H1 (cell line): Measurements from ENCODE around the gene NDUFS3. TPM values are rescaled to one million over a fixed set of nuclear protein-coding genes. Genes with fewer than 3 reads are reported as not detected.

Experiments used
- BACH1 ChIP-seq: IDR thresholded peaks from 2 replicates; pipeline ENCODE4 v1.6.1; 2012; ENCODE audit warnings: low read length, improper control_type of control experiment
- BCL11A ChIP-seq, 2 experiments: IDR thresholded peaks; one replicate each; pipeline ENCODE4 v1.6.1; 2011; ENCODE audit warnings: low read depth in 2 of 2, low read length in 2 of 2, mild to moderate bottlenecking in 2 of 2
- BRCA1 ChIP-seq: IDR thresholded peaks from 2 replicates; pipeline ENCODE4 v1.6.1; 2012; ENCODE audit warnings: low read depth, low read length, improper control_type of control experiment
- CHD1 ChIP-seq: IDR thresholded peaks from 2 replicates; pipeline ENCODE4 v1.6.1; 2012; ENCODE audit warnings: low read depth, low read length, improper control_type of control experiment
- EZH2 ChIP-seq: fragments of 200-600 bp; sonication (generic); IDR thresholded peaks from 2 replicates; pipeline ENCODE4 v1.7.1; 2012; ENCODE audit warnings: low read depth, mild to moderate bottlenecking, moderate library complexity, low read length, inconsistent platforms; ENCODE audit not compliant: severe bottlenecking
- KDM5A ChIP-seq: fragments of 200-600 bp; IDR thresholded peaks from 2 replicates; pipeline ENCODE4 v1.7.1; 2012; ENCODE audit warnings: mild to moderate bottlenecking, low read length, inconsistent platforms, mixed read lengths
- RFX5 ChIP-seq: IDR thresholded peaks from 2 replicates; pipeline ENCODE4 v1.6.1; 2011; ENCODE audit warnings: low read depth, low read length, improper control_type of control experiment, borderline replicate concordance
- SRF ChIP-seq: IDR thresholded peaks from 2 replicates; pipeline ENCODE4 v1.6.1; 2011; ENCODE audit warnings: mild to moderate bottlenecking, low read depth, low read length, moderate library complexity
- polyA plus RNA-seq, 7 experiments: library from polyadenylated mRNA; depleted of rRNA in 3 of 7; stranded (reverse) in 5 of 7; unstranded in 2 of 7; fragments of >200 nt in 5 of 7; fragments of 200-250 nt in 2 of 7; gene quantifications; 1 replicate in 5 of 7; 2 replicates in 1 of 7; 4 replicates in 1 of 7; pipeline versions ENCODE4 v1.2.1 to v1.2.3, GENCODE V29; 2011 to 2013; ENCODE audit warnings: missing spikeins in 2 of 7, mixed read lengths in 2 of 7
- total RNA-seq: library from RNA; stranded (reverse); fragmentation: NEBNext Ultra II Directional; extraction: Animal tissue kit (Norgen Biotek cat#: 25700); gene quantifications from 2 replicates; pipeline ENCODE4 v1.2.1, GENCODE V29; 2021
- TF ChIP-seq, protein P1 (sequence below): fragments of 300-600 bp; sonication (generic); IDR thresholded peaks from 2 replicates; pipeline ENCODE4 v1.7.1; 2012; ENCODE audit warnings: low read length, moderate library complexity, mild to moderate bottlenecking, inconsistent platforms; ENCODE audit not compliant: insufficient replicate concordance

NDUFS3 gene
- total and polyA plus RNA-seq, 2 of the 8 experiments (the other 6 are each of a cell fraction or from before 2014, with no cell fraction given), result 135 to 241 TPM

DNA sequence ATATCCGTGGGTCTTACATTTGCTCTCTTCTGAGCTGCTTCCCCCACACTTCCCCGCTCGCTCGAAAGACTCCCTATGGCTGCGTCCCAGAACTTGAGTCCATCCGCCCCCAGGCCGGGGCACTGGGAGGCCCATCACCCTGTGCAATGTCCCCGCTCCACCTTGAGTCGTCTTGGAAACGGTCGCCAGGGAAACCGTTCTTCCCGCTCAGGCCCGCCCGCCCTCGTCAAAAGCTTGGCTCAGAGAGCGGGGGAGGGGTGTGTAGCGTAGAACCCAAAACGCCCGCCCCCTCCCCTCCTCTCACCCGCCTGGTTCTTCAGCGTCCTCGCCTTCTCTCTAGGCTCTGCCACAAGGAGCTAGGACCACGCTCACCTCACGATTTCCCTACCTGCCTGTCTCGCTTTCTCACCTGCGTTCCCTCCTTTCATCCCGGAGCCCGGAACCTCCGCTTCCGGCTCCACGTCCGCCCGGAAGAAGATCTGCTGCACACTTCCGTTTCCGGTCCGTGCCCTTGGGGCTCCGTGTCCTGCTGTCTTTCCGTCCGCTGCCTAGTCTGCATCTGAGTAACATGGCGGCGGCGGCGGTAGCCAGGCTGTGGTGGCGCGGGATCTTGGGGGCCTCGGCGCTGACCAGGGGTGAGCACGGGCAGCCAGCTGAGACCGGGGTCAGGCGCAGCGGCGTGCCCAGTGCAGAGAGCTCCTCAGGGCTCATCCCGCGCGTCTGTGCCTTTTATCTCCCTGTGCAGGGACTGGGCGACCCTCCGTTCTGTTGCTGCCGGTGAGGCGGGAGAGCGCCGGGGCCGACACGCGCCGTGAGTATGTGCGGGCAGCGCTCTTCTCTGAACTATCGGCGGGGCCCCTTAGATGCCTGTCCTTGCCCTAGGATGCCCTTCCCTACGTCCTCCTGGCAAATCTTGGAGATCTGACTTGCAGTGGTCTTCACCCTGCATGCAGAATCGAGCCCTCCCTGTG is at the start of gene NDUFS3, which contains the start of gene KBTBD4 (continued):
- peak; percentile 99 for TF ChIP-seq KDM5A
- TF ChIP-seq SRF, result peak; percentile 68
- 0 out of 2 replicates have a peak, but pooled peaks have one; percentile 30 for TF ChIP-seq BRCA1
- 0 out of 2 replicates have a peak, but pooled peaks have one; percentile 44 for TF ChIP-seq CHD1
- TF ChIP-seq BACH1, result no peak
- TF ChIP-seq RFX5, result no peak
- TF ChIP-seq, protein P1, sequence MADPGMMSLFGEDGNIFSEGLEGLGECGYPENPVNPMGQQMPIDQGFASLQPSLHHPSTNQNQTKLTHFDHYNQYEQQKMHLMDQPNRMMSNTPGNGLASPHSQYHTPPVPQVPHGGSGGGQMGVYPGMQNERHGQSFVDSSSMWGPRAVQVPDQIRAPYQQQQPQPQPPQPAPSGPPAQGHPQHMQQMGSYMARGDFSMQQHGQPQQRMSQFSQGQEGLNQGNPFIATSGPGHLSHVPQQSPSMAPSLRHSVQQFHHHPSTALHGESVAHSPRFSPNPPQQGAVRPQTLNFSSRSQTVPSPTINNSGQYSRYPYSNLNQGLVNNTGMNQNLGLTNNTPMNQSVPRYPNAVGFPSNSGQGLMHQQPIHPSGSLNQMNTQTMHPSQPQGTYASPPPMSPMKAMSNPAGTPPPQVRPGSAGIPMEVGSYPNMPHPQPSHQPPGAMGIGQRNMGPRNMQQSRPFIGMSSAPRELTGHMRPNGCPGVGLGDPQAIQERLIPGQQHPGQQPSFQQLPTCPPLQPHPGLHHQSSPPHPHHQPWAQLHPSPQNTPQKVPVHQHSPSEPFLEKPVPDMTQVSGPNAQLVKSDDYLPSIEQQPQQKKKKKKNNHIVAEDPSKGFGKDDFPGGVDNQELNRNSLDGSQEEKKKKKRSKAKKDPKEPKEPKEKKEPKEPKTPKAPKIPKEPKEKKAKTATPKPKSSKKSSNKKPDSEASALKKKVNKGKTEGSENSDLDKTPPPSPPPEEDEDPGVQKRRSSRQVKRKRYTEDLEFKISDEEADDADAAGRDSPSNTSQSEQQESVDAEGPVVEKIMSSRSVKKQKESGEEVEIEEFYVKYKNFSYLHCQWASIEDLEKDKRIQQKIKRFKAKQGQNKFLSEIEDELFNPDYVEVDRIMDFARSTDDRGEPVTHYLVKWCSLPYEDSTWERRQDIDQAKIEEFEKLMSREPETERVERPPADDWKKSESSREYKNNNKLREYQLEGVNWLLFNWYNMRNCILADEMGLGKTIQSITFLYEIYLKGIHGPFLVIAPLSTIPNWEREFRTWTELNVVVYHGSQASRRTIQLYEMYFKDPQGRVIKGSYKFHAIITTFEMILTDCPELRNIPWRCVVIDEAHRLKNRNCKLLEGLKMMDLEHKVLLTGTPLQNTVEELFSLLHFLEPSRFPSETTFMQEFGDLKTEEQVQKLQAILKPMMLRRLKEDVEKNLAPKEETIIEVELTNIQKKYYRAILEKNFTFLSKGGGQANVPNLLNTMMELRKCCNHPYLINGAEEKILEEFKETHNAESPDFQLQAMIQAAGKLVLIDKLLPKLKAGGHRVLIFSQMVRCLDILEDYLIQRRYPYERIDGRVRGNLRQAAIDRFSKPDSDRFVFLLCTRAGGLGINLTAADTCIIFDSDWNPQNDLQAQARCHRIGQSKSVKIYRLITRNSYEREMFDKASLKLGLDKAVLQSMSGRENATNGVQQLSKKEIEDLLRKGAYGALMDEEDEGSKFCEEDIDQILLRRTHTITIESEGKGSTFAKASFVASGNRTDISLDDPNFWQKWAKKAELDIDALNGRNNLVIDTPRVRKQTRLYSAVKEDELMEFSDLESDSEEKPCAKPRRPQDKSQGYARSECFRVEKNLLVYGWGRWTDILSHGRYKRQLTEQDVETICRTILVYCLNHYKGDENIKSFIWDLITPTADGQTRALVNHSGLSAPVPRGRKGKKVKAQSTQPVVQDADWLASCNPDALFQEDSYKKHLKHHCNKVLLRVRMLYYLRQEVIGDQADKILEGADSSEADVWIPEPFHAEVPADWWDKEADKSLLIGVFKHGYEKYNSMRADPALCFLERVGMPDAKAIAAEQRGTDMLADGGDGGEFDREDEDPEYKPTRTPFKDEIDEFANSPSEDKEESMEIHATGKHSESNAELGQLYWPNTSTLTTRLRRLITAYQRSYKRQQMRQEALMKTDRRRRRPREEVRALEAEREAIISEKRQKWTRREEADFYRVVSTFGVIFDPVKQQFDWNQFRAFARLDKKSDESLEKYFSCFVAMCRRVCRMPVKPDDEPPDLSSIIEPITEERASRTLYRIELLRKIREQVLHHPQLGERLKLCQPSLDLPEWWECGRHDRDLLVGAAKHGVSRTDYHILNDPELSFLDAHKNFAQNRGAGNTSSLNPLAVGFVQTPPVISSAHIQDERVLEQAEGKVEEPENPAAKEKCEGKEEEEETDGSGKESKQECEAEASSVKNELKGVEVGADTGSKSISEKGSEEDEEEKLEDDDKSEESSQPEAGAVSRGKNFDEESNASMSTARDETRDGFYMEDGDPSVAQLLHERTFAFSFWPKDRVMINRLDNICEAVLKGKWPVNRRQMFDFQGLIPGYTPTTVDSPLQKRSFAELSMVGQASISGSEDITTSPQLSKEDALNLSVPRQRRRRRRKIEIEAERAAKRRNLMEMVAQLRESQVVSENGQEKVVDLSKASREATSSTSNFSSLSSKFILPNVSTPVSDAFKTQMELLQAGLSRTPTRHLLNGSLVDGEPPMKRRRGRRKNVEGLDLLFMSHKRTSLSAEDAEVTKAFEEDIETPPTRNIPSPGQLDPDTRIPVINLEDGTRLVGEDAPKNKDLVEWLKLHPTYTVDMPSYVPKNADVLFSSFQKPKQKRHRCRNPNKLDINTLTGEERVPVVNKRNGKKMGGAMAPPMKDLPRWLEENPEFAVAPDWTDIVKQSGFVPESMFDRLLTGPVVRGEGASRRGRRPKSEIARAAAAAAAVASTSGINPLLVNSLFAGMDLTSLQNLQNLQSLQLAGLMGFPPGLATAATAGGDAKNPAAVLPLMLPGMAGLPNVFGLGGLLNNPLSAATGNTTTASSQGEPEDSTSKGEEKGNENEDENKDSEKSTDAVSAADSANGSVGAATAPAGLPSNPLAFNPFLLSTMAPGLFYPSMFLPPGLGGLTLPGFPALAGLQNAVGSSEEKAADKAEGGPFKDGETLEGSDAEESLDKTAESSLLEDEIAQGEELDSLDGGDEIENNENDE, result no peak
- no peak for TF ChIP-seq BCL11A (IDR thresholded peaks at IDR 0.05; ENCODE audit: low read depth in 2 of 2, low read length in 2 of 2)
- TF ChIP-seq EZH2, result no peak
